Measurements from ENCODE around the gene TNS2.

- TF ChIP-seq ZNF311 (tag by site-specific recombination; IDR thresholded peaks at IDR 0.05; ENCODE audit: borderline replicate concordance) (no peak), CTCF (tag by site-specific recombination; IDR thresholded peaks at IDR 0.05) (no peak), ZNF629 (tag by site-specific recombination; IDR thresholded peaks at IDR 0.05) (no peak), ZBTB1 (tag by site-specific recombination; IDR thresholded peaks at IDR 0.05) (no peak), ZNF302 (tag by site-specific recombination; IDR thresholded peaks at IDR 0.05; ENCODE audit: low read depth) (no peak)
These were observed 44.5 kb downstream of the TNS2 start for GRCh38 chr12:53094394-53094787.
